ENCODE data around the gene GOLT1A.
A peak's percentile ranks its signal among the peaks of the same experiment; 100 is the strongest.

GOLT1A gene

DNA sequence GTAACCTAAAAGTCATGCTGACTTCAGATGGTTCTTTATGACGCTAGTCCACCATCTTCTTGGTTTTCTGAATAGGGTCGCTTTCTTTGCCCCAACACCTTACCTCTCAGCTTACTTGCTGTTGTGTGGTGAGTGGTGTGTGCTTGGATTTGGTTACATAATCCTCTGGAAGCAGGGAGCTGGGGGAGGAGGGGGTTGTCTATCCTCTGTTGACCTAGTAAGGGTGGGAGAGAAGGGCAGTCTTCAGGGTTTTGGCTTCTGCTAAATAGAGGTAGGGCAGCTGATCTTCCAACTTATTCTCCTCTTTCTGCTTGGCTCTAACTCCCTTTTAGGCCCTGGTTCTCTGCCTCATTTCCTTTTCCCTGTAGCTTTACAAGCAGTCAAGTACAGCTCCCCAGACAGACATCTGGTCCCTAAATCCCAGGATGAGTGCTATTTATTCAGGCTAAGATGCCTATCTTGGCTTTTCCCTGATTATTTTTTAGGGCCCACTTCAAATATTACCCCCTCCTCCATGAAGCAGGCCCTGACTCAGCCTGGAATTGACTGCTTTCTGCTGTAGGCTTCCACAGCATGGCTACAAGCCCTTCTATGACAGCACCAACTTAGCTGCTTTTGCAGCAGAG is 41.3 kb downstream of the GOLT1A start:
- TF ChIP-seq CTCF (conservative IDR thresholded peaks at IDR 0.05): no peak
- H3K27ac ChIP-seq: no peak overlapping the region

DNA sequence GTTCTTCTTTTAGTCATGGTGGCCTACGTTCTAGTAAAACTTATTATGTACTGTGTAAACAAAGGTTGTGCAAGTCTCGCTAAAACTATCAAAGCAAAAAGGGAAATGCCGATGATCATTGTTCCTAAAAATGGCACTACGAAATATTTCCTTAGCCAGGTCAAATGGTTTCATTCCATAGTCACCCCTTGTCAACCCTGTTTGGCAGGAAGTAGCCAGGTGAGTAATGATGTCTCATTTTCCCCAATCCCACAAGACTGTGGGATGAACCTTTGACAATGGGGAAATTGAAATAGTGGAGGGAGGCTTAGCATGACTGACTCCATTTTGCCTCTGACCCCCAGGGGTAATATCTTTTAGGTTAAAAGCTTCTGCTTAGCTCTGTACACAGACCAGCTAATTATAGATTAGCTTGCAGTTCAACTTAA is 42.0 kb downstream of the GOLT1A start:
- H3K27ac ChIP-seq: no peak overlapping the region
- no peak for TF ChIP-seq CTCF (conservative IDR thresholded peaks at IDR 0.05)

DNA sequence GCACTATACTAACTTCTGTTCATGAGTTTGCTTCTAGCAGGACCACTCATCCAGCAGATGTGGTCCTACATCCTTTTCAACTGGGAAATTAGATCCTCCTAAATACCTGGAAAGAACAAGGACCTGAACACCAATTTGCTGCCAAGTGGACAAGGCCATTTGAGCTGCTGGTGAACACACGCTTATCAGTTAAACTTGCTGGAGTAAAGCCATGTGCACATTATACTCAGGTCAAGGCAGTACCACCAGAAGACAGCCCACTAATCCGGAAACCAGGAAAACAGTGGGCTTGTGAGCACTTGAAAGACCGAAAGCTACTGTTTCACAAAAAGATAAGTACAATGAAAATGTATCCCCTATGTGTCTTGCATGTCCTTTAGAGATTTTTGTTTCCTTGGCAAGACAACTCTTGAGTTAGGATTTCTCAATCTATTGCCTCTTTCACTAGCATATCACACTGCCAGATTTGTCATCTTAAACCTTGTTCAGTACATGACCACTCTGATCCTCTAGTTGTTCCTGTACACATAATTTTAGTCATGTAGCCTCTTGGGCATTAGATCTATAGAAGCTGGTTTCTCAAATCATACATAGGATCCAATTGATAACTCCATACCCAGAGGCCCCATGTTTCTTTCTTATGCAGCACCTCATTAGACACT is 43.2 kb downstream of the GOLT1A start:
- TF ChIP-seq CTCF (conservative IDR thresholded peaks at IDR 0.05): no peak

GRCh38 chr1:204169858-204170257 is 43.9 kb downstream of the GOLT1A start:
- no peak for TF ChIP-seq CTCF (conservative IDR thresholded peaks at IDR 0.05)
- H3K27ac ChIP-seq: no peak overlapping the region

More for the DNA sequence above, 43.2 kb downstream of the GOLT1A start:
- no peak overlapping the region for H3K27ac ChIP-seq

GRCh38 chr1:204167730-204168129 is 46.1 kb downstream of the GOLT1A start:
- TF ChIP-seq CTCF (conservative IDR thresholded peaks at IDR 0.05): no peak
- H3K27ac ChIP-seq: no peak overlapping the region

GRCh38 chr1:204166219-204166618 is 47.6 kb downstream of the GOLT1A start, which contains the start of gene REN:
REN (minus strand) TSS chr1:204166337; CDS start chr1:204166293, 44 bp downstream.
- no peak within 1 kb of the TSS for H3K27ac ChIP-seq
- TF ChIP-seq CTCF (conservative IDR thresholded peaks at IDR 0.05): no peak

GRCh38 chr1:204162494-204163074 is 51.2 kb downstream of the GOLT1A start:
- peak overlapping the region; percentile 24; the same call in 1 of the 2 replicates for H3K27ac ChIP-seq
- TF ChIP-seq CTCF (conservative IDR thresholded peaks at IDR 0.05): peak; percentile 99
